Liver (tissue), 2 donors: ENCODE data around the gene ICAM1.

ENCODE experiments used
- JUND ChIP-seq, 2 donors: IDR thresholded peaks; 2 replicates each; pipeline ENCODE4 v1.6.1; 2016; ENCODE audit warnings: antibody characterized with exemption in 2 of 2
- SP1 ChIP-seq: IDR thresholded peaks from 2 replicates; pipeline ENCODE4 v1.6.1; 2018; ENCODE audit warnings: antibody characterized with exemption, mild to moderate bottlenecking
- donor health status: healthy.

DNA sequence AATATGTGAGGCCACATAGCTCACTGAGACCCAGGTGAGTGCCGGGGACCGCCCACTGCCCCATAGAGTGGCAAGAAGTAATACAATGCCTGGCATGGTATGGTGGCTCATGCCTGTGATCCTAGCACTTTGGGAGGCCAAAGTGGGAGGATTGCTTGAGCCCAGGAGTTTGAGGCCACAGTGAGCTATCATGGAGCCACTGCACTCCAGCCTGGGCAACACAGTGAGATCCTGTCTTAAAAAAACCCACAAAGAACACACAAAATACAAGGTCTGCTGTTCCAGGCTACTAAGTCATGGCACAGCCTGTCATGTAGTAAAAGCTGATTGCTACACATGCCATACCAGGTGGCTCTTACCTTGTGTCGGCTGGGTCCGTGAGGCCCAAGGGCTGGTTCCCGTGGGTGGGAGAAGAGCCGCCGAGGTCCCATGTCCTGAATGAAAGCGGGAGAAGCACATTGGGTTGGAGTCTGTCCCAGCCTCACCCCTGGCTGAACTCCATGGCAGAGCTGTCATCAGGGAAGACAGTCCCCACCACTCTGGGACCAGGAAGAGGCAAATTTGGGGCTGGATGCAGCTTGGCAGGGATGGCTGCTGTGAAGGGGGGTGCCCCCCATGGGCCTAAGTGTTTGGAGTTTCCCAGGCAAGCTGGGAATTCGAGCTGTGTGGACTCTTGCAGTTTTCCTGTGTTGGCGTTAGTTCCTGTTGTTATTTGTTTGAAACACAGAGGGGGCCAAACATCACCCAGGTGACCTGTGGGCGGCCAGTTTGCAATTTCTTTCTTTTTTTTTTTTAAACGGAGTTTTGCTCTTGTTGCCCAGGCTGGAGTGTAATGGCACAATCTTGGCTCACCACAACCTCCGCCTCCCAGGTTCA lies 48.1 kb downstream of the ICAM1 start:
- TF ChIP-seq SP1 = no peak
- TF ChIP-seq JUND (IDR thresholded peaks at IDR 0.05) = no peak
